A673 (cell line): Measurements from ENCODE around the gene SLC45A1. TPM values are rescaled to one million over a fixed set of nuclear protein-coding genes. Genes with fewer than 3 reads are reported as not detected.
A peak's percentile ranks its signal among the peaks of the same experiment; 100 is the strongest.

Experiments used
- BruUV-seq: library from RNA; stranded (reverse); fragments of 400-500 nt; replicated peaks from 2 replicates; lab custom pipeline; 2021; lab: Mats Ljungman, UMichigan
- CTCF ChIA-PET: fragments of 300-600 bp; sonication (Branson Sonifier 250); formaldehyde crosslinking; loops from one replicate; lab custom pipeline; 2022; ENCODE audit warnings: antibody characterized with exemption; lab: Charles Lee
- POLR2A ChIA-PET: fragments of 300-600 bp; sonication (Branson Sonifier 250); formaldehyde crosslinking; loops from one replicate; lab custom pipeline; 2022; ENCODE audit warnings: antibody characterized with exemption; ENCODE audit not compliant: low non-redundant PET; lab: Charles Lee
- DNase-seq: peaks from one replicate; pipeline ENCODE4 v3.0.0-alpha.2; 2015; ENCODE audit warnings: low spot score
- H3K27ac ChIP-seq: fragments of 200-600 bp; sonication (generic); 2 replicates; pipeline ENCODE4 v1.5.1; 2016; ENCODE audit warnings: mixed run types, low read depth, mild to moderate bottlenecking, mixed read lengths, antibody characterized with exemption, low read length; ENCODE audit not compliant: poor library complexity, severe bottlenecking
- H3K27me3 ChIP-seq: fragments of 200-600 bp; sonication (generic); replicated peaks from 2 replicates; pipeline ENCODE4 v1.6.1; 2017; ENCODE audit warnings: mixed run types, low read depth, mild to moderate bottlenecking, mixed read lengths, antibody characterized with exemption, low read length; ENCODE audit not compliant: insufficient read depth, poor library complexity
- H3K36me3 ChIP-seq: fragments of 200-600 bp; sonication (generic); 2 replicates; pipeline ENCODE4 v1.6.1; 2016; ENCODE audit warnings: mixed run types, mild to moderate bottlenecking, mixed read lengths, antibody characterized with exemption, low read length; ENCODE audit not compliant: insufficient read depth, poor library complexity, severe bottlenecking
- H3K4me1 ChIP-seq: fragments of 200-600 bp; sonication (generic); 2 replicates; pipeline ENCODE4 v1.6.1; 2017; ENCODE audit warnings: mixed run types, mild to moderate bottlenecking, mixed read lengths, antibody characterized with exemption, low read length; ENCODE audit not compliant: insufficient read depth, poor library complexity, severe bottlenecking
- H3K4me3 ChIP-seq: fragments of 200-600 bp; sonication (generic); 2 replicates; pipeline ENCODE4 v1.5.1; 2016; ENCODE audit warnings: low read depth, mixed run types, mild to moderate bottlenecking, mixed read lengths, low read length; ENCODE audit not compliant: poor library complexity, severe bottlenecking
- H3K9me3 ChIP-seq: fragments of 200-600 bp; sonication (generic); 2 replicates; pipeline ENCODE4 v1.6.1; 2016; ENCODE audit warnings: mixed run types, low read depth, mild to moderate bottlenecking, mixed read lengths, antibody characterized with exemption, low read length; ENCODE audit not compliant: poor library complexity, severe bottlenecking
- EZH2 ChIP-seq: fragments of 200-600 bp; sonication (generic); IDR thresholded peaks from 2 replicates; pipeline ENCODE4 v1.6.1; 2017; ENCODE audit warnings: borderline replicate concordance, low read depth, mild to moderate bottlenecking, mixed read lengths, antibody characterized with exemption, low read length; ENCODE audit not compliant: poor library complexity, severe bottlenecking
- intact Hi-C: fragments of 100-400 bp; cut with micrococcal nuclease; formaldehyde crosslinking; loops from one replicate; pipeline ENCODE4 v1.10.0; 2022; ENCODE audit not compliant: unreplicated experiment
- total RNA-seq: library from RNA; stranded (reverse); gene quantifications from 2 replicates; pipeline ENCODE4 v1.2.3, GENCODE V29; 2021
- TF ChIP-seq, protein P1 (sequence below): fragments of 300-800, 200-600 bp; sonication (generic); conservative IDR thresholded peaks from 2 replicates; pipeline ENCODE4 v1.5.1; 2017; ENCODE audit warnings: low read depth, mild to moderate bottlenecking, antibody characterized with exemption, low read length, moderate library complexity, mixed read lengths

Gene SLC45A1
- total RNA-seq, 1 experiment from 2014 or later: 0.82 TPM

DNA sequence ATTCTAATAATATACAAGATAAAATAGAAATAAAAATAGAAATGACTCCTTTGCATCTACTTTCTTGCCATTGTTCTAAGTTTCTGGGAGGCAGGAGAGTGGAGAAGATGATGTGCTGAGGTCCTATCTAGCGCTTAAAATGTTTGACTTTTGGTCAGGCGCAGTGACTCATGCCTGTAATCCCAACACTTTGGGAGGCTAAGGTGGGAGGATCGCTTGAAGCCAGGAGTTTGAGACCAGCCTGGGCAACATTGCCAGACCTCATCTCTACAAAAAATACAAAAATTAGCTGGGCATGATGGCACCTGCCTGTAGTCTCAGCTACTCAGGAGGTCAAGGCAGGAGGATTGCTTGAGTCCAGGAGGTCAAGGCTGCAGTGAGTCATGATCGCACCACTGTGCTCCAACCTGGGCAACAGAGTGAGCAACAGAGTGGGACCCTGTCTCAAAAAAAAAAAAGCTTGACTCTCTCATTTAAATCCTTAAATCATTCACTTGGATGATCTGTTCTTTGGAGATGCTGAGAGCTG is 24.2 kb upstream of the SLC45A1 start:
- Histone ChIP-seq H3K4me3 (no peak overlapping the region), H3K4me1 (peaks cover 10% of the 10 kb centered on the region), H3K9me3 (no peaks in the 10 kb centered on the region), H3K36me3 (no peaks in the 10 kb centered on the region), H3K27ac (no peak overlapping the region), H3K27me3 (no peaks in the 10 kb centered on the region)
- ChIA-PET POLR2A (interaction anchor here (0.5 to 0.7 kb wide), 2 partner anchors 9 to 130 kb away, joined by 3 to 4 read pairs; no protein-coding TSS in a partner anchor), CTCF (no interaction called here)
- TF ChIP-seq, protein P1, sequence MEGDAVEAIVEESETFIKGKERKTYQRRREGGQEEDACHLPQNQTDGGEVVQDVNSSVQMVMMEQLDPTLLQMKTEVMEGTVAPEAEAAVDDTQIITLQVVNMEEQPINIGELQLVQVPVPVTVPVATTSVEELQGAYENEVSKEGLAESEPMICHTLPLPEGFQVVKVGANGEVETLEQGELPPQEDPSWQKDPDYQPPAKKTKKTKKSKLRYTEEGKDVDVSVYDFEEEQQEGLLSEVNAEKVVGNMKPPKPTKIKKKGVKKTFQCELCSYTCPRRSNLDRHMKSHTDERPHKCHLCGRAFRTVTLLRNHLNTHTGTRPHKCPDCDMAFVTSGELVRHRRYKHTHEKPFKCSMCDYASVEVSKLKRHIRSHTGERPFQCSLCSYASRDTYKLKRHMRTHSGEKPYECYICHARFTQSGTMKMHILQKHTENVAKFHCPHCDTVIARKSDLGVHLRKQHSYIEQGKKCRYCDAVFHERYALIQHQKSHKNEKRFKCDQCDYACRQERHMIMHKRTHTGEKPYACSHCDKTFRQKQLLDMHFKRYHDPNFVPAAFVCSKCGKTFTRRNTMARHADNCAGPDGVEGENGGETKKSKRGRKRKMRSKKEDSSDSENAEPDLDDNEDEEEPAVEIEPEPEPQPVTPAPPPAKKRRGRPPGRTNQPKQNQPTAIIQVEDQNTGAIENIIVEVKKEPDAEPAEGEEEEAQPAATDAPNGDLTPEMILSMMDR: no peak
- no peak for TF ChIP-seq EZH2
- no peak for DNase-seq
- intact Hi-C loops: no loop called here
- no TSS peak for BruUV-seq

DNA sequence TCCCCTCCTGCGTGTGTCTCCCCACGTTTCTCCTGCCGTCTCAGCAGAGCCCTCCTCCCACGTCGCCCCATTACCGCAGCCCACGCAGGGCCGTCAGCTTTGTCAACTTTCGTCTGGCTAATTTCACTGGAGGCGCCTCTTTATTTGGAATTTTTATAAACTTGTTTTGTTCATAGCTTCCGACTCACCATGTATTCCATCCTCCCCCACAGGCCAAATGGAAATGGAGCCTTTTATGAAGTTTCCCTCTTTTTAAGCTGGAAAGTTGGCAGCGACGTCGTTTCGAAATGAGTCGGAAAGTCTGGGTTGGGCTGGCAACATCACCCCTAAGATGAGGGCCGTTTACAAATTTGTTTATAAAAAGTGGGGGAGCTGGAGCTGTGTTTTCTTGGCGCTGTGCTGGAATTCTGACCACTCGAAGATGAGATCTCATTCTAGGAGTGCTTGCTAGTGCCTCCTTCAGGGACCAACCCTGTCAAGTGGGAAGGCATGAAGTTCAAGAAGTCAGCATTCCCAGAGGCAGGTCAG is 23.7 kb upstream of the SLC45A1 start:
- BruUV-seq: no TSS peak
- H3K36me3 ChIP-seq: no peaks in the 10 kb centered on the region
- no peak overlapping the region for H3K27ac ChIP-seq
- peaks cover 10% of the 10 kb centered on the region for H3K4me1 ChIP-seq
- H3K4me3 ChIP-seq: no peak overlapping the region
- CTCF ChIA-PET: no interaction called here
- DNase-seq: peak; percentile 40
- no peaks in the 10 kb centered on the region for H3K9me3 ChIP-seq
- H3K27me3 ChIP-seq: no peaks in the 10 kb centered on the region
- no peak for TF ChIP-seq EZH2
- TF ChIP-seq, protein P1: no peak
- POLR2A ChIA-PET: interaction anchor here (0.5 to 0.7 kb wide), 2 partner anchors 9 to 130 kb away, joined by 3 to 4 read pairs; no protein-coding TSS in a partner anchor
- intact Hi-C loops: no loop called here

DNA sequence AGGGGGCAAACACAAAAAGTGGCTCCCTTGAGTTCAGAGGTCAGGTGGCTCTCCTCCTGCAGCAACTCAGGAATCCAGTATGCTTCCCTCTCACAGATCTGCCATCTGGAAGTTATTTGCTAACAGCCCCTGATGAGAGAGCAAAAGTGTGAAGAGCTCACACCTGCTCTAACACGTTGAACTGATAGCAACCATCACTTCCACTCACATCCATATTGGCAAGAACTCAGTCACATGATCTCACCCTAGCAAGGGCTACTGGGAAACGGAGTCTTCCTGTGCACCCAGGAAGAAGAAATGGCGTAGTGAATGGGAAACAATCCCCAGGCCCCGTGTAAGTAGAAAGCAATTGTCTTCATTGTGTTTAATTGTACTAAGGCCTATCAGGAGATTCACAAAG is 20.7 kb upstream of the SLC45A1 start:
- Histone ChIP-seq H3K9me3 (no peaks in the 10 kb centered on the region), H3K36me3 (no peaks in the 10 kb centered on the region), H3K4me1 (peaks cover 12% of the 10 kb centered on the region), H3K27ac (no peak overlapping the region), H3K27me3 (no peaks in the 10 kb centered on the region), H3K4me3 (no peak overlapping the region)
- BruUV-seq: no TSS peak
- POLR2A ChIA-PET: no interaction called here
- no peak for DNase-seq
- TF ChIP-seq EZH2: no peak
- TF ChIP-seq, protein P1: no peak
- CTCF ChIA-PET: no interaction called here
- intact Hi-C loops: no loop called here
